Measurements from ENCODE around the gene SLC5A9. TPM values are rescaled to one million over a fixed set of nuclear protein-coding genes. Genes with fewer than 3 reads are reported as not detected.
A peak's percentile ranks its signal among the peaks of the same experiment; 100 is the strongest.

Gene SLC5A9
- total and polyA plus RNA-seq, 2 donors (not counting 1 experiment from before 2014, with no cell fraction given) = 0.07 TPM; not detected in 1

GRCh38 chr1:48202030-48202752, 20.3 kb upstream of the SLC5A9 start:
- H3K27ac ChIP-seq (ENCODE audit: low read length in 2 of 2) = no peak overlapping the region
- H3K4me3 Mint-ChIP-seq = no peak overlapping the region
- TF ChIP-seq CTCF (IDR thresholded peaks at IDR 0.05) (peak; percentile 91), EZH2 (IDR thresholded peaks at IDR 0.05; ENCODE audit: borderline replicate concordance, insufficient read depth, low read depth, low read length, poor library complexity, severe bottlenecking) (no peak)
- no peak overlapping the region for H3K4me2 ChIP-seq (replicated peaks; ENCODE audit: low read depth, low read length, poor library complexity, severe bottlenecking)
- no peak overlapping the region for H3K9ac ChIP-seq (ENCODE audit: low read length)
- H3K9me3 ChIP-seq (ENCODE audit: control extremely low read depth in 1 of 3, control insufficient read depth in 2 of 3, insufficient read depth in 1 of 3, low read length in 2 of 3) = no peaks in the 10 kb centered on the region
- 30% methylated on average over 3 of the region's 7 CpGs for WGBS (ENCODE audit: insufficient coverage)
- CTCF ChIA-PET = interaction anchor here (1.3 to 1.6 kb wide), 3 partner anchors 93 to 108 kb away, joined by 3 to 5 read pairs (median 4); no protein-coding TSS in a partner anchor
- H3K4me1 ChIP-seq (ENCODE audit: control insufficient read depth in 2 of 2, insufficient read depth in 2 of 2, low read length in 2 of 2) = no peaks in the 10 kb centered on the region
- no peaks in the 10 kb centered on the region for H3K36me3 ChIP-seq (replicated peaks in 1 of 2; ENCODE audit: control extremely low read depth in 1 of 2, control insufficient read depth in 1 of 2, extremely low read depth in 1 of 2, insufficient read depth in 2 of 2, low read length in 1 of 2)
- no peaks in the 10 kb centered on the region for H3K9me3 Mint-ChIP-seq (ENCODE audit: insufficient read depth)
- intact Hi-C loops (cut with micrococcal nuclease) = loop anchor here (2.0 to 5.0 kb wide), 2 partner anchors 93 to 110 kb away; no protein-coding TSS in a partner anchor
- DNase-seq (peak; percentile 57), ATAC-seq (ENCODE audit: low read depth) (peak; percentile 21)
- peaks cover 15% of the 10 kb centered on the region for H3K27me3 Mint-ChIP-seq
- no peaks in the 10 kb centered on the region for H3K4me1 Mint-ChIP-seq
- no peaks in the 10 kb centered on the region for H3K79me2 ChIP-seq (ENCODE audit: control insufficient read depth, insufficient read depth, low read length)
- no peak overlapping the region for H3K27ac Mint-ChIP-seq
- peaks cover 0 to 3% (median 0%) of the 10 kb centered on the region in 4 experiments for H3K27me3 ChIP-seq (replicated peaks in 1 of 4; ENCODE audit: control extremely low read depth in 1 of 4, control insufficient read depth in 3 of 4, insufficient read depth in 4 of 4, low read length in 3 of 4)
- H4K20me1 ChIP-seq (ENCODE audit: control insufficient read depth, insufficient read depth, low read length, poor library complexity, severe bottlenecking) = no peaks in the 10 kb centered on the region
- H3K4me3 ChIP-seq (ENCODE audit: control extremely low read depth in 1 of 5, extremely low read depth in 1 of 5, insufficient read depth in 1 of 5, low read depth in 2 of 5, low read length in 4 of 5) = no peak overlapping the region
- H2AFZ ChIP-seq (ENCODE audit: insufficient read depth, low read depth, low read length, poor library complexity, severe bottlenecking) = no peak overlapping the region
- POLR2A ChIA-PET = no interaction called here

- Histone ChIP-seq H3K36me3 (replicated peaks in 1 of 2; ENCODE audit: control extremely low read depth in 1 of 2, control insufficient read depth in 1 of 2, extremely low read depth in 1 of 2, insufficient read depth in 2 of 2, low read length in 1 of 2) (no peaks in the 10 kb centered on the region), H3K4me1 (ENCODE audit: control insufficient read depth in 2 of 2, insufficient read depth in 2 of 2, low read length in 2 of 2) (no peaks in the 10 kb centered on the region), H3K4me3 (ENCODE audit: control extremely low read depth in 1 of 5, extremely low read depth in 1 of 5, insufficient read depth in 1 of 5, low read depth in 2 of 5, low read length in 4 of 5) (no peak overlapping the region), H3K9me3 (ENCODE audit: control extremely low read depth in 1 of 3, control insufficient read depth in 2 of 3, insufficient read depth in 1 of 3, low read length in 2 of 3) (no peaks in the 10 kb centered on the region), H3K27me3 (replicated peaks in 1 of 4; ENCODE audit: control extremely low read depth in 1 of 4, control insufficient read depth in 3 of 4, insufficient read depth in 4 of 4, low read length in 3 of 4) (peaks cover 0 to 3% (median 0%) of the 10 kb centered on the region in 4 experiments), H3K4me2 (replicated peaks; ENCODE audit: low read depth, low read length, poor library complexity, severe bottlenecking) (no peak overlapping the region), H4K20me1 (ENCODE audit: control insufficient read depth, insufficient read depth, low read length, poor library complexity, severe bottlenecking) (no peaks in the 10 kb centered on the region), H3K79me2 (ENCODE audit: control insufficient read depth, insufficient read depth, low read length) (no peaks in the 10 kb centered on the region), H3K27ac (ENCODE audit: low read length in 2 of 2) (no peak overlapping the region), H2AFZ (ENCODE audit: insufficient read depth, low read depth, low read length, poor library complexity, severe bottlenecking) (no peak overlapping the region), H3K9ac (ENCODE audit: low read length) (no peak overlapping the region)
- Mint-ChIP-seq H3K27me3 (peaks cover 15% of the 10 kb centered on the region), H3K9me3 (ENCODE audit: insufficient read depth) (no peaks in the 10 kb centered on the region), H3K4me1 (no peaks in the 10 kb centered on the region), H3K27ac (no peak overlapping the region), H3K4me3 (no peak overlapping the region)
- ATAC-seq (ENCODE audit: low read depth) (no peak), DNase-seq (peak; percentile 40)
- no CpG with 5 or more reads among the region's 3 CpGs for WGBS (ENCODE audit: insufficient coverage)
- ChIA-PET POLR2A (no interaction called here), CTCF (interaction anchor here (1.0 to 1.6 kb wide), 3 partner anchors 35 to 109 kb away, joined by 3 to 4 read pairs (median 4); no protein-coding TSS in a partner anchor)
- no peak for TF ChIP-seq EZH2 (IDR thresholded peaks at IDR 0.05; ENCODE audit: borderline replicate concordance, insufficient read depth, low read depth, low read length, poor library complexity, severe bottlenecking)
- peak; percentile 73 for TF ChIP-seq CTCF (IDR thresholded peaks at IDR 0.05)
- intact Hi-C loops (cut with micrococcal nuclease) = loop anchor here (2.0 to 5.0 kb wide), 2 partner anchors 95 to 111 kb away; no protein-coding TSS in a partner anchor
Measured at GRCh38 chr1:48203287-48203900, 19.1 kb upstream of the SLC5A9 start.

Measured in B cell (primary cell).